ENCODE results near the gene SPAG8.

The SPAG8 gene

DNA sequence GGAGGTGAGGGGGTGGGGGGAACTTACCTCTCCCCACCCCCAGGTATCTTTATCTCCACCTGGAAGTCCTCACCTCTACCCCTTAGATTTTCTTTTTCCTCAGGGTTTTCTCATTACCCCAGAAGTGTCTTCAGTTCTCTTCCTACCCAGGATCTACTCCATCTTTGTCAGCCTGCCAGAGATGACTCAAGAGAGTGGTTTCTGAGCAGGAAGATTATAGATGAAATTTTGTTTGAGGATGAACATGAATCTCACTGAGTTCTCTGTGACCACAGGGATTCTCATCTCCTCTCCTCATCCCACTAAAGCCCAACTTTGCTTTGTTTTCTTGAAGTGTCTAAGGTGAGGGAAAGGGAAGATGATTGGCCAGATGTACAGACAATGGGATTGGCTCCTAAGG, 8.0 kb upstream of the SPAG8 start:
- Histone ChIP-seq H3K9me2 (replicated peaks; ENCODE audit: insufficient read depth, low read length) (no peaks in the 10 kb centered on the region), H3K4me3 (ENCODE audit: low read length) (no peak overlapping the region), H2AFZ (ENCODE audit: low read length) (no peak overlapping the region), H3K79me2 (ENCODE audit: low read length) (no peaks in the 10 kb centered on the region), H3K9me3 (replicated peaks; ENCODE audit: insufficient read depth, low read length) (no peaks in the 10 kb centered on the region), H3F3A (ENCODE audit: insufficient read depth, low read length) (0 out of 2 replicates have a peak, but pooled peaks cover 2% of the 10 kb centered on the region), H3K36me3 (replicated peaks; ENCODE audit: insufficient read depth, low read length) (no peaks in the 10 kb centered on the region), H3K27ac (ENCODE audit: low read length) (no peak overlapping the region), H4K20me1 (ENCODE audit: insufficient read depth, low read length) (no peaks in the 10 kb centered on the region), H3K4me1 (ENCODE audit: low read length) (no peaks in the 10 kb centered on the region), H3K27me3 (replicated peaks; ENCODE audit: insufficient read depth, low read length) (no peaks in the 10 kb centered on the region; the same call in 1 of the 2 replicates), H3K4me2 (ENCODE audit: low read depth, low read length) (no peak overlapping the region), H3K9ac (ENCODE audit: low read length) (no peak overlapping the region)
- no peak for TF ChIP-seq EZH2phosphoT487 (IDR thresholded peaks at IDR 0.05; ENCODE audit: low read length)
- no peak for TF ChIP-seq CTCF (IDR thresholded peaks at IDR 0.05; ENCODE audit: low read length)
- TF ChIP-seq EZH2 (optimal IDR thresholded peaks at IDR 0.05; ENCODE audit: low read depth, low read length), result no peak
- no peak for DNase-seq

DNA sequence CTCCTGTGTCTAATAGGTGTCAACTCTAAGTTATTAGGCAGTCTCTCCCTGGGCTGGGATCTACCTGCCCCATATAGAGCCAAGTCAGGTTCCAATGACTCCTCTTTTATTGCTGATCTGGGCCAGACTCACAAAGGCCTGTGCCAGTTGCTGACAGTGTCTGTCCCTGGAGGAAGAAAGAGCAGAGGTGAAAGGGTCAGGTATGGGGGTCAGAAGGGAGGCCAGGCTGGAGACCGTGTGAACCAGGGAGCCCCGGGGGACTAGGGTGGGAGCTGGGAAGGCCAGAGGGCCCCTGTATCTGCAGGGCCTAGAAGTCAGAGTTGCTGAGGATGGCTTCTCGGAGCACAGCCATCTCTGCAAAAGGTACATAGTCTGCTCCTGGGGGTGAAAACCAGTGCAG, 6.3 kb upstream of the SPAG8 start:
- Histone ChIP-seq H2AFZ (ENCODE audit: low read length) (no peak overlapping the region), H3K9ac (ENCODE audit: low read length) (no peak overlapping the region), H3K4me3 (ENCODE audit: low read length) (no peak overlapping the region), H3K27me3 (replicated peaks; ENCODE audit: insufficient read depth, low read length) (no peaks in the 10 kb centered on the region; the same call in 1 of the 2 replicates), H3K9me3 (replicated peaks; ENCODE audit: insufficient read depth, low read length) (no peaks in the 10 kb centered on the region), H3K4me2 (ENCODE audit: low read depth, low read length) (no peak overlapping the region), H3K27ac (ENCODE audit: low read length) (no peak overlapping the region), H3K79me2 (ENCODE audit: low read length) (no peaks in the 10 kb centered on the region), H3F3A (ENCODE audit: insufficient read depth, low read length) (peaks cover 13% of the 10 kb centered on the region; the same call in 1 of the 2 replicates), H4K20me1 (ENCODE audit: insufficient read depth, low read length) (no peaks in the 10 kb centered on the region), H3K4me1 (ENCODE audit: low read length) (peaks cover 8% of the 10 kb centered on the region; the same call in 1 of the 2 replicates), H3K36me3 (replicated peaks; ENCODE audit: insufficient read depth, low read length) (no peaks in the 10 kb centered on the region), H3K9me2 (replicated peaks; ENCODE audit: insufficient read depth, low read length) (no peaks in the 10 kb centered on the region)
- DNase-seq, result no peak
- TF ChIP-seq EZH2 (optimal IDR thresholded peaks at IDR 0.05; ENCODE audit: low read depth, low read length) (no peak), EZH2phosphoT487 (IDR thresholded peaks at IDR 0.05; ENCODE audit: low read length) (no peak), CTCF (IDR thresholded peaks at IDR 0.05; ENCODE audit: low read length) (no peak)

- Histone ChIP-seq H3K4me3 (ENCODE audit: low read length) (no peak overlapping the region), H3K36me3 (replicated peaks; ENCODE audit: insufficient read depth, low read length) (no peaks in the 10 kb centered on the region), H3K27me3 (replicated peaks; ENCODE audit: insufficient read depth, low read length) (no peaks in the 10 kb centered on the region; the same call in 1 of the 2 replicates), H2AFZ (ENCODE audit: low read length) (no peak overlapping the region), H3K4me1 (ENCODE audit: low read length) (peaks cover 18% of the 10 kb centered on the region), H3K4me2 (ENCODE audit: low read depth, low read length) (no peak overlapping the region), H3F3A (ENCODE audit: insufficient read depth, low read length) (peaks cover 21% of the 10 kb centered on the region; the same call in 1 of the 2 replicates), H3K9ac (ENCODE audit: low read length) (no peak overlapping the region), H3K9me3 (replicated peaks; ENCODE audit: insufficient read depth, low read length) (no peaks in the 10 kb centered on the region), H3K79me2 (ENCODE audit: low read length) (no peaks in the 10 kb centered on the region), H3K9me2 (replicated peaks; ENCODE audit: insufficient read depth, low read length) (no peaks in the 10 kb centered on the region), H3K27ac (ENCODE audit: low read length) (no peak overlapping the region), H4K20me1 (ENCODE audit: insufficient read depth, low read length) (no peaks in the 10 kb centered on the region)
- no peak for TF ChIP-seq EZH2 (optimal IDR thresholded peaks at IDR 0.05; ENCODE audit: low read depth, low read length)
- no peak for TF ChIP-seq EZH2phosphoT487 (IDR thresholded peaks at IDR 0.05; ENCODE audit: low read length)
- peak; percentile 19 for TF ChIP-seq CTCF (IDR thresholded peaks at IDR 0.05; ENCODE audit: low read length)
- DNase-seq, result no peak
Observed at GRCh38 chr9:35816708-35817107, 4.6 kb upstream of the SPAG8 start.

All from MM.1S (cell line).